ENCODE measurements around the gene TMEM45A.
"Not testable (repeated sequence)": the region's sequence is repeated elsewhere in the genome, so short reads cannot be mapped to it uniquely, and the experiment has no call there.

The TMEM45A gene

DNA sequence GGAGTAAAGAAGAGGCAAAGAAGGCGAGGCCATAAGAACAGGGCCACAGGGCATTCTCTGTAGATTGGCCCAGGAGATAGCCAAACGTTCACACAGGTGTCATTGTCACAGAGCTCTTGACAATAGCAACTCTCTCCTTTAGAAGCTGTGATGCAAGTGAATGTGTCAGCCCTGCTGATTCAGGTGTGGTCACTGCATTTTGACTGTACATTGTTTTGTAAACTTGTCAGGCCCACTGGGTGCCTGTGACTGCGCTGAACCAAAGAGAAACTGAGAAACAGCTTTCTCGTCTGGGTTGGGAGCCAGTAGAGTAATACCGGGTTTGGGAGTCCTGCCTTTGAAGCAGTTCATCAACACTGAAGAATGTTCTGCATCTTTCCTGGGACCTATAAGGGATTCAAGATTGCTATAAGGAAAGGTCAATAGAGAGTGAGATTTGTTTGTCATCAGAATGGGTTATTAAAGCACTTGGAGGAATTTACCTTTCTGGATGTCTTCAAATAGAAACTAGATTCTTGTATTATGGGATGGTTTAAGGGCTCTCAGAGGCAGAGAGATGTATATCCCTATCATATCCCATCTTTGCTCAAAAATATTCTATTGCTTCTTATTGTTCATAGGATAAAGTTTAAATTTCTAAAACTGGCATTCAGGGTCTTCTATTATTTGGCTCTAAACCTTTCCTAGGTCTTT, 45.4 kb downstream of the TMEM45A start:
- DNase-seq = no peak

DNA sequence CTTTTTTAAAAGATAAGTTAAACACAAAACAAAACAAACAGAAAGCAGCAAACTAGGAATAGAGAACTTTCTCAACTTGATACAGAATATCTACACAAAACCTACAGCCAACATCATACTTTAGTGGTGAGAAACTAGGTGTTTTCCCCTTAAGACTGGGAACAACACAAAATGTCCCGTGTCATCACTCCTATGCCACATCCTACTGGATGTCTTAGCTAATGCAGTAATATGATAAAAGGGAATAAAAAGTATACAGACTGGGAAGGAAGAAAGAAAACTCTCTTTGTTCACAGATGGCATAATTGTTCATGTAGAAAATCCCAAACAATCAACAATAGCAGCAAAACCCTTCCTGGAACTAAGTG, 45.9 kb downstream of the TMEM45A start:
- DNase-seq = no peak

DNA sequence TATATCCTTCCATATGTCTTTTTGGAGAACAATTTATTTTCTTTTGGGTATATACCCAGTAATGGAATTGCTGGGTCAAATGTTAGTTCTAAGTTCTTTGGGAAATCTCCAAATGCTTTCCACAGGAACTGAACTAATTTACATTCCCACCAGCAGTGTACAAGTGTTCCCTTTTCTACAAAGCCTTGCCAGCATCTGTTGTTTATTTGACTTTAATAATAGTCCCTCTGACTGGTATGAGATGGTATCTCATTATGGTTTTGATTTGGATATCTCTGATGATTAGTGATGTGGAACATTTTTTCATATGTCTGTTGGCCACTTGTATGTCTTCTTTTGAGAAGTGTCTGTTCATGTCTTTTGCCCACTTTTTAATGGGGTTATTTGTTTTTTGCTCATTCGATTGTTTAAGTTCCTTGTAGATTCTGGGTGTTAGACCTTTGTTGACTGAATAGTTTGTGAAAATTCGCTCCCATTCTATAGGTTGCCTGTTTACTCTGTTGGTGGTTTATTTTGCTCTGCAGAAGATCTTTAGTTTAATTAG, 48.4 kb downstream of the TMEM45A start:
- DNase-seq = no peak

DNA sequence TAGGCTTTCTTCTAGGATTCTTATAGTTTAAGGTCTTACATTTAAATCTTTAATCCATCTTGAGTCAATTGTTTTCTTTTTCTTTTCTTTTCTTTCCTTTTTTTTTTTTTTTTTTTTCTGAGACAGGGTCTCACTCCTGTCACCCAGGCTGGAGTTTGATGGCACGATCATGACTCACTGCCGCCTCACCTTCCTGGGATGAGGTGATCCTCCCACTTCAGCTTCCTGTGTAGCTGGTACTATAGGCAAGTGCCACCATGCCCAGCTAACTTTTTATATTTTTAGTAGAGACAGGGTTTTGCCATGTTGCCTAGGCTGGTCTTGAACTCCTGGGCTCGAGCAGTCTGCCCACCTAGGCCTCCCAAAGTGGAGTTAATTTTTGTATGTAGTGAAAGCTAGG, 49.0 kb downstream of the TMEM45A start:
- not testable (repeated sequence) for DNase-seq

DNA sequence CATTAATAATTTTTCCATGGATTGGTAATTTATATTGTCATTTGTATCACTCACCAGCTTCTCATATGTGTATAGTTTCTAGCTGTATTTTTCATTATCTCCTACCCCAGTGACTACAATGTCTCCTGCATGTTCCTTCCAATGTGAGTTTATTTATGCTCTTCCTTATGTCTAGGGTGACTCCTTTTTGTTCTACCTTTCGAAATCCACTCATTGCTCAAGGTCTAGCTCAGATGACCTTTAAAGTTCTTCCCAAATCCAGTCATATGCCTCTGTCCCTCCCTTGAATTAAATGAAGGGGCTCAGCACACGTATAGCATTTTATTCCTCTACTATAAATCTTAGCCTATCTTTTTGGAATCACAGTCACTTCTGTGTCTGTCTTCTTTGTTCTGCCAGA, 53.0 kb downstream of the TMEM45A start:
- no peak for DNase-seq

DNA sequence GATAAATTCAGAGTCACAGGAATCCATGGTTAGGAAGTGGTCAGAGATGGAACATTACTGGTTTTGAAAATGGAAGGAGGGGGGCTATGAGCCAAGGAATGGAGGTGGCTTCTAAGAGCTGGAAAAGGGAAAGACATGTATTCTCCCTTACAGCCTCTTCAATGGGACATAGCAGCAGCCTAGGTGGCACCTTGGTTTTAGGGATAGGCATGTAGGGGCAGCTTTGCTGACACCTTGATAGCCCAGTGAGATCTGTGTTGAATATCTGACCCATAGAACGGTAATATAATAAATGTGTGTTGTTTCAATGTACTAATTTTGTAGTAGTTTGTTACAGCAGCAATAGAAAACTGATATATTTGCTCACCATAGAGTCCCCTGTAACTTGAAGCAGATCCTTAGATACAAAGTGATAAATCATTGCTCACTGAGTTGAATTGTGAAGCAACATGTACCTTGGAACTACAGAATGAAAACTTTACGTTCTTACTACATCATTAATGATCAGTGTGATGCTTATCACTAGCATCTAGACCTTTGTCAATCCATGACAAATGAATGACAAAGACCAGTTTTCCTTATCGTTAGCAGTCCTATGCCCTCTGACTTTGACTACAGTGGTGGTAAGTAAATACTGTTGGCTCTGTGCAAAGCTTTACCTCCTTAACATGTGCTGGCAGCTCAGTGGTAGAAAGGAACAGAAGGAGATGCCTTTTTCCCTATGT, 53.8 kb downstream of the TMEM45A start:
- DNase-seq = no peak

DNA sequence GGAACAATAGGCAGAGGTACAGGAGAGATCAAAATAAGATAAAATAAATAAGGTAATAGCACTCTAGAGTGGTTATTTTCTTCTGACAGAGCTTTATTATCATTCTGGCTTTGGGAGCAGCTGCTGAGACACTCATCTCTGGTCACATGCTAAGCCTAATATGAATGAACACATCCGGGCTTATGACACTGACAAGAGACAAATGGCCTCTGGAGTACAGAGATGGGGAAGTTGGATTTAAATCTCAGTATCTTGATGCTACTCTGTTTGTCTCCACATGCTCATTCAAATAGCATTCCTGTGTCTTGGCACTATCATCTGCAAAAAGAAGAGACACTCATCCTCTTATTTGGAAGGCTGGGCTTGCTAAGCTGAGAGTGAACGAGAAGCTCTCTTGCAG, 55.6 kb downstream of the TMEM45A start:
- DNase-seq = no peak

DNA sequence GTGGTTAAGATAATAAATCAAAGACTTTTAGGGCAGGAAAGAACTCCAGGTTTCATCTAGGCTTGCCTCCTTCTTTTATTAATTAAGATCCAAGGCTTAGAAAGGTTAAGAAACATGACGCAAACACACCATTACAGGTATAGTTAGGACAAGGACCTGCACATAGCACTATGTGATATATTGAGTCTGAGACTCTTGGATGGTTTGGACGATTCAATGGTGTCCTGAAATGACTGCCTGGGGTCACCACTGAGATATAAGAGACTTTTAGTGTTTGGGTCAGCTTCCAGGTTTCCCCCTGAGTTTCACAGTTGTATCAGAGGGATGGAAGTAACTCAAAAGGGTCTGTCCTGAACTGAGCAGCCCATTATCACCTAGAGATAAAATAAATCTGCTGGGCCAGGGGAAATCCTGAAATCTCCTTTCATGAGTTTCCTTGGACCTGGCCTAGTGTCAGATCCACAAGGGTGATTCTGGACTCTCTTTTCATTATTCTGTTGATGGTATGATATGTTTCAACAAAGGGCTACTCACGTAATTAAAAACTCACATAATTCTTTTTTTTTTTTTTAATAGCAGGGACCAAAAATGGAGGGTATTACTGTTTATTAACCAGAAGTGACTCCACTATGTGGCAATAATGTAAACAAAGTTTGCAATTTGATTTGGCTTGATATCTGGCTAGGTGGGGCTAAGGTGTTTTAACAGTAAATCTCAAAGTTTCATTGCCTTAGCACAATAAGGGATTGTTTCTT, 61.4 kb downstream of the TMEM45A start:
- no peak for DNase-seq

DNA sequence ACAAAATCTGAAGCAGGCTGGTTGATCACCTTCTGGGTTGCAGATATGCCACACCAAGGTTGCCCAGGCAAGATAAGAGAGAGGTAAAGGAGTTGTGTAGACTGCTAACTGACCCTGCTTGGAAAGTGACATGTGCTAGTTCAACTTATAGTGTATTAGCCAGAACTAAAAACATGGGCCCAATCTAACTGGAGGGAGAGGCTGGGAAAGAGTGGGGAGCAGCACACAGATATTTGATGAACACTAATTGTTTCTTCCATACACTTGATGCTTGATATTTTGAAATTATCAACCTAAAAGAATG, 61.9 kb downstream of the TMEM45A start:
- no peak for DNase-seq

DNA sequence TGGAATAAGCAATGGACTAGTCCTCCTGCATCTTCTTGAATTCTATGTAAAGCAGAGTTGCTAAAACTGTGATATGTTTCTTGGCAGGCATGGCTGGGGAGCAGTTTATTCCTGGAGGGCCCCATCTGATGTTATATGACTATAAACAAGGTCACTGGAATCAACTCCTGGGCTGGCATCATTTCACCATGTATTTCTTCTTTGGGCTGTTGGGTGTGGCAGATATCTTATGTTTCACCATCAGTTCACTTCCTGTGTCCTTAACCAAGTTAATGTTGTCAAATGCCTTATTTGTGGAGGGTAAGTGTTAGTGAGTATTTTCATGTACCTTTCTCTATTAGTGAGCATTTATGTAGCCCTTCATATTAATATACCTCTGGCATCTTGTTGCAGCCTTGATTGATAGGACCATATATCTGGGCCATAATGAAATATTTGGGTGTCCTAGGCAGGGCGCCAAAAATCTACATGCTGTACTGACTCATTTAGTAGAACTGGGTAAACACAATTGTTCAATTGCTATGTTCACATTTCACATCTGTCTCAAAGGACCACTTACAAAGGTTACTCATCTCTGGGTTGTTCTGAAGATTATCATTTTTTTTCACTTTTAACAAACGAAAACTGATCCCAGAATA, 64.4 kb downstream of the TMEM45A start:
- no peak for DNase-seq

DNA sequence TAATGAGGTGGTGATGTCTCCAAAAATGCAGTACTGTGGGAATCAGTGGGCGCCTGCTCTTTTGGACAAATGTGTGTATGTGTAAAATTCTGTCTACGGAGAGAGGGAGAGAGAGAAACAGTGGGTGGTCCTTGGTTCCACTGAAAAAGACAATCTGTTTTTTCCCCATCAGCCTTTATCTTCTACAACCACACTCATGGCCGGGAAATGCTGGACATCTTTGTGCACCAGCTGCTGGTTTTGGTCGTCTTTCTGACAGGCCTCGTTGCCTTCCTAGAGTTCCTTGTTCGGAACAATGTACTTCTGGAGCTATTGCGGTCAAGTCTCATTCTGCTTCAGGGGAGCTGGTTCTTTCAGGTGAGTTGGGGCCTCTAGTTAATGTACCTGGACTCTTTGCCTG, 65.8 kb downstream of the TMEM45A start:
- DNase-seq = no peak

DNA sequence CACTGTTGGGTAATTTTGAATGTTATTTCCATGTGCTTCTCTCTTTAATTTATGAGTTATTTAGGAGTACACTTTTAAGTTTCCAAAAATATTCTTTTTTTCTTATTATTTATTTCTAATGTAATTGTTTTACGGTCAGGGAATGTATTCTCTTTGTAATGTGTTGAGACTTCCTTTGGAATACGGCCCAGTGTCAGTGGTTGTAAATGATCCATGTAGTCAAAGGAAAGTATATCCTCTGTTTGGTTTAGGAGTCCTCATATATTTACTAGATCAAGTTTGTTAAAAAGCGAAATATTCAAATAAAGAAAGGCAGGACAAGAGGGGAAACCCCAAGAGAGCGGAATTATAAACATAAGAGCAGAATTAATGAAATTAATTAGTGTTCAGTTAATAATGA, 68.0 kb downstream of the TMEM45A start:
- DNase-seq = no peak

DNA sequence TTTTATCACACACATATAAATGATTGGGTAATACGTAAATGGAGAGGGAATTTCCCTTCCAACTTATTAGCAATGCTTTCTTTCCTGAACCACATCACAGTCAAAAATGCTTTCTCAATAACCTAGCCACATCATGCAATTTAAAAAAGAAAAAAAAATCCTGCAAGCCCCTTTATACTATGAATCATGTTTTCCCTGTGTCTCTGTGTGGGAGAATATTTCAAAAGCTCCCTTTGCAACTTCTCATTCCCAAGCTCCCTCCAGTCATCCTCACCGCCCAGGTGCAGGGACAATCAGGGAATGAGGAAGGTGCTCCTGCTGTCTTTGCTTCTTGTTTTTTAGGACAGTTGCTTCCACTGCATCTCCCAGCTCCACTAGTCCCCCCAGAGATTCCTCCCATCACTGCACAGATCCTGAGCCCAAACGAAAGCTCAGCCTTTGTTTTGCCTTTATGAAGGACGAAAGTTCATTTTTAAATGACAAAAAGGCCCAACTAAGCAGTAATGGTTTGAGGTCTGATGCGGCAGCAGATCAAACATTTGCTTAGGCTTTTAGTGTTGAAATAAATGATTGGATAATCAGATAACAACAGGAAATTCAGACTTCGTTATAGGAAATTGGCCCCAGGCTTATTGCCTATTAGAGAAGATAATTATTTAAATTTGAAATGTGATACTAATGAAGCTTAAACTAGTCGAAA, 69.2 kb downstream of the TMEM45A start:
- no peak for DNase-seq

DNA sequence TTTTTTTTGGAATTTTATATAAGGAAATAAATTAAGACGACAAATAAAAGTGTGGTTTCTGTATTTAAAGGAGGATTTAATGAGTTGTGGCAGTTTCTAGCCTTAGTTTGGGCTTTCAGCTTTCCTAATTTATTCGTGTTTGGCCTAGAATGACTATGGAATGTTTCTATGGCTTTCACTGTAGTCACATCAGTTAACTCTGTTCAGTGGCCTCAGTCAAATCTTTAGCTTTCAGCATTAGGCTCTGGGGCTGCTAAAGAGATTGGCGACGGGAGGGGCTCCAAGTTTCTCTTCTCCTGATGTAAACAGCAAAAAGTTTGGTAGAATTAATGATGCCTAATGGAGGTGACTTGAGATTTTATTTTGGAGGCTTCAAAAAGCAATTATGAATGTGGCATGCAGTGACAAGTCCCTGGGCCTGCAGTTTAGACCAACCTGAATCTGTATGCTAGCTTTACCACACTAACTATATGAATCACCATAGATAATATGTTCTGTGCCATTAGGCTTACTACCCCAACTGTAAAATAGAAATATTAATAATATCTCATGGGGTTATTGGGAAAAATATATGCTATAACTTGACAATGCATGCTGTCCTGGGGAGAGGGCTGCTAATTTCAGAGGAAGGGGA, 69.9 kb downstream of the TMEM45A start:
- no peak for DNase-seq

DNA sequence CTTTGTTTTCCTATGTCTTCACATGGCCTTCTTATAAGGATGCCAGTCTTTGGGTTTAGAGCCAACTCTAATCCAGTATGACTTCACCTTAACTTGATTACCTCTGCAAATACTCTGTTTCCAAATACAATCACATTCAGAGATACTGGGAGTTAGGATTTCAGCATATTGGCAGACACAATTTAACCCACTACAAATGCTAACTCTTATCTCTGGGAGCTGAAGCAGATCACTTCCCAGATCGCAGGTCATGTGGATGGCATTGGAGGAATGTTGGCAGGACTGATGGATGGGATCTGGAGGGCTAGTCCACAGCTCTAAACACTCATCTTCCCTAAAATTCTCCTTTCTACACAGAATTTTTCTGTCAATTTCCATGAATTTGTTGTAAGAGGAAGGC, 70.8 kb downstream of the TMEM45A start:
- DNase-seq = no peak

DNA sequence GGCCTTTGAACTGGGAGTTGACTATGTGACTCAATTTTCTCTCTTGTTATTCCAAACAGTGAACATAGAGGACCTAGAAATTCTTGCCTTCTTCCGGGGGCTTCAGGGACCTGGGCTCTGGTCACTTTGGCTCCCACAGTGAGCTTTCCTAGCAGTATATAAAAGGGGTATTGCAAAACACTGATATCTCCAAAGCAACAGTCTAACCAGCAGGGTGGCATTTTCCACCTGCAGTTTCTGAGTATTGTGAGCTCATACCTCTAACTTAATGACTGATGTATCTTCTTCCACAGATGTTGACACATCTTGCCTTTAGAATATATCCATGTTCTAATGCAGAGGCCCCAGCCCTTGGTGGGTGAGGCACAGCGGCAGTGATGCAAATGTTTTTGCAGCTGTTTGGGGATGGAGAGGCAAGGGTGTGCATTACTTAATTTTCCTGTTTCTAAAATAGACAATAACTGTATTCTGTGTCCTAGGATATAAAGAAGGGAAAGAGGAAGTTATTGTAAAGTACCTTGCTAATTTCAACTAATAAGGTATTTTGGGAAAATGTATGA, 71.3 kb downstream of the TMEM45A start:
- no peak for DNase-seq

DNA sequence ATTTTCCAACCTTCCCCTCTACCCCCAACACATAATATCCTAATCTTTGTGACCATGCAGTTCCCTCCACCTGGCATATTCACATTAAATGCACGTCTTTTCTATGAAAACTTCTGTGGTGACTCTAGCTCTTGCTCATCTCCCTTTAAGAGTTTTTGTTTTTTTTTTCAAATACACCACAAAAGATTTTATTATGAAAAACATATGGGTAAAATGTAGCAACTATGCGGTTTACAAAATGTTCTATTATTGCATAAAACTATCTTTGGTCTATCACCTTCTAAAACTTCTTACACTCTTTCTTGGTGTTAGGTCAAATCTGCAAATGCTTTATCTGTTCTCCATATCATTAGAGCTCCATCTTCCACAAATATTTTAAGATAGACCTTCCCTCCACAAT, 78.4 kb downstream of the TMEM45A start:
- DNase-seq = no peak

DNA sequence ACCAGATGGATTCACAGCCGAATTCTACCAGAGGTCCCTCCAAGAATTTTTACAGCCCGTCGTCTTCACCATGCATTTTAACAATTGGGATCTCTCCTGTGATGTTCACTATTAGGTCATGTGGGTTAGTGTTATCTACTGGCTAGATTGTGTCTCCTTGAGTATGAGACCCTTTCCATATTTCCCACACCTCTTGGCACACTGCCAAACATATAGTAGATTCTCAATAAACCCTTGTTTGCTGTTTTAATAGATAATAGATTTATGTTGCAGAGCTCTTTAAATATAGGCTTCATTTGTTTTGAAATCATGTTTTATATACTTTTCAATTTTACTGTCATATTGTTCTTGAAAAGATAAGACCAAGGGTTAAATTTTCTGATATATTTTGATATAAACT, 82.1 kb downstream of the TMEM45A start:
- DNase-seq = no peak

DNA sequence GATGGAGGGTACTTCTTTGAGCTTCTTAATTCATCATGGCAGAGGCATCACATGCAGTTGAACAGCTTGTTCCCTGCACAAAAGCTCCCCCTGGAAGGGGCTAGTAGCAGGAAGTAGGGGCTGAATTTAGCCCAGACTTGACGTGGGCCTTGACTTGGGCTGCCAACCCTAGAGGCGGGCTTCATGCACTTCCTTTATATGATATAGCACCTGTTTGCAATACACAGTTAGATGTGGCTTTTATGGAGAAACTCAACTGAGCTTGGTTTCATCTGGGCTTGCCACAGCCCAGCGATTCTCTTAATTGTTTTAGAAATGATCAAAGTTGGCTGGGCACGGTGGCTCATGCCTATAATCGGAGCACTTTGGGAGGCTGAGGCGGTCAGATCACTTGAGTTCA, 83.3 kb downstream of the TMEM45A start:
- DNase-seq = no peak

DNA sequence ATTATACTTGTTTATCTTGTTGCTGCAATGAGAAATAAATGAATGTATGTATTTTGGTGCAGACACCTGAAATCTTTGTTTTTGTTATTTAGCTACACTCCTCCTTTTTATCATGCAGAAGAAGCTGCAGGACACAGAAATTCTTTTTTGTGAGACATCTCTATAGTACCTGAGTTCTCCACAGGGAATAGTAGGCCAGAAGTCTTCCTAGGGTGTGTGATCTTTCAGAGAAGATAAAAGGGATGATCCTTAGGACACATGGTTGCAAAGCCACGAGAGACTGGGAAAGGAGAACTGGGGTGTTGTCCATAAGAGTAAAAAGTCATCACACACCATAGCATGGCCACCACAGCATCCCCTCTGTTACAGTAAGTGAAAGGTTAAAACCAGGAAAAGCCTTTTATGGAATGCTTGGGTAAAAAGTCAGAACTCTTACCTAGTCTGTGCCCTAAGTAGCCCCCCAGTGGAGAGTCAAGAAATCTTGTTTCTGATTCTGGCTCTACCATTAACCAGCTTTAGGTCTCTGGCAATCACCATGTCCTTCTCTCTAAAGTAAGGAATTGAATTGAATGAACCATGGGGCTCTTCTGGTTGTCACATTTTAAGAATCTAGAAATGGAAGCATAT, 85.1 kb downstream of the TMEM45A start:
- no peak for DNase-seq

DNA sequence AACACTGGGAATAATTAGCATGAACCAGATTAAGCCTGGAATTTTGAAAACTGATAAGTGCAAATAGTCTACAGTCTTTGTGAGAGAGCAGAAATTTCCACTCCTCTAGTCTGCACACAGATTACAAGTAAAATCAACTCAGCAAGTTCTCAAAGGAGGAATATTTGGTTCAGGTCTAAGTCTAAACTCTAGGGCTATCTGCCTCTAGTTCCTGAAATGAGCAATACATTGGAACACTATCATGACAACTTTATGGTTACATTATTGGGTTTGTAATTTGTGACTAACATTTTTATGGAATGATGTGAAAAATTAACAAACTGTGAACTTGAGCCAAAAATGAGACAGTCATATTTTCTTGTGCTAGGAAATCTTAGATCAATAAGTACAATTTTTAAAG, 86.2 kb downstream of the TMEM45A start:
- DNase-seq = no peak

DNA sequence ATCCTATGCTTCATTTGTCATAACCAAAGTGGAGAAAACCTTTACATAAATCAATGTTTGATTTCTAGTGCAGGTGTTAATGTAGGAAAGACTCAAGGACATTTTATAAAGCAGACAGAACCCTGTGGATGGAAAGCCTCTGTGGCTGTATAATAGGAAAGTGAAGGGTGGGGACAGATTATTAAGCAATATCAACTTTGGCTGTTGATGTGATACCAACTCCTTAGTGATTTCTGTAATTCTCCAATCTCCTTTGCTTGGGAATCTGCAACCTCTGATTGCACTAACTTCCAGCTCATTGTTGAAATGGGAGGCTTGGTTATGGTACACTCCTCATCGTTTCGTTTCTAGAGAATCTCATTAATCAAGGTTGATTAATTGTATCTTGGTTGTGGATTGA, 87.7 kb downstream of the TMEM45A start:
- DNase-seq = no peak

All from NCI-H446 (cell line).